ENCODE measurements around the gene FOXD4L1. TPM values are rescaled to one million over a fixed set of nuclear protein-coding genes. Genes with fewer than 3 reads are reported as not detected.
"Not testable (repeated sequence)": the region's sequence is repeated elsewhere in the genome, so short reads cannot be mapped to it uniquely, and the experiment has no call there.

FOXD4L1 gene
- not detected for polyA plus RNA-seq (2013, experiment 1 of 4)
- polyA plus RNA-seq (2013, experiment 2 of 4) = 0.09 TPM
- not detected for polyA plus RNA-seq (2013, experiment 3 of 4)
- polyA plus RNA-seq (2013, experiment 4 of 4) = not detected

GRCh38 chr2:113498365-113498764, at the start of gene FOXD4L1:
FOXD4L1 (plus strand) TSS chr2:113498665; CDS start chr2:113499257, 592 bp downstream.
- H3K4me1 ChIP-seq (ENCODE audit: control insufficient read depth, insufficient read depth, low read length); H3K27ac ChIP-seq (ENCODE audit: insufficient read depth, low read depth, low read length, poor library complexity, severe bottlenecking); H3K4me3 ChIP-seq (ENCODE audit: insufficient read depth, low read depth, low read length); H3K9me3 ChIP-seq (ENCODE audit: control insufficient read depth, low read length); H3K36me3 ChIP-seq (ENCODE audit: control insufficient read depth, insufficient read depth, low read length): not testable (repeated sequence)
- H3K27me3 ChIP-seq (ENCODE audit: control insufficient read depth, insufficient read depth, low read length, poor library complexity, severe bottlenecking) = peaks cover 45% of the 10 kb centered on the region
- WGBS, 2 experiments = 0 to 20% methylated on average over 1 of the region's 4 CpGs

- not testable (repeated sequence) for H3K27me3 ChIP-seq (ENCODE audit: control insufficient read depth, insufficient read depth, low read length, poor library complexity, severe bottlenecking); H3K27ac ChIP-seq (ENCODE audit: insufficient read depth, low read depth, low read length, poor library complexity, severe bottlenecking); H3K36me3 ChIP-seq (ENCODE audit: control insufficient read depth, insufficient read depth, low read length); H3K4me1 ChIP-seq (ENCODE audit: control insufficient read depth, insufficient read depth, low read length); H3K9me3 ChIP-seq (ENCODE audit: control insufficient read depth, low read length); H3K4me3 ChIP-seq (ENCODE audit: insufficient read depth, low read depth, low read length)
Measured at GRCh38 chr2:113465770-113466169, 32.7 kb upstream of the FOXD4L1 start.

- H3K4me3 ChIP-seq (ENCODE audit: insufficient read depth, low read depth, low read length); H3K9me3 ChIP-seq (ENCODE audit: control insufficient read depth, low read length); H3K36me3 ChIP-seq (ENCODE audit: control insufficient read depth, insufficient read depth, low read length); H3K4me1 ChIP-seq (ENCODE audit: control insufficient read depth, insufficient read depth, low read length); H3K27ac ChIP-seq (ENCODE audit: insufficient read depth, low read depth, low read length, poor library complexity, severe bottlenecking); H3K27me3 ChIP-seq (ENCODE audit: control insufficient read depth, insufficient read depth, low read length, poor library complexity, severe bottlenecking): not testable (repeated sequence)
- 35 to 46% methylated on average over 15 of the region's 24 CpGs for WGBS, 2 experiments
Measured at GRCh38 chr2:113476688-113477368, 21.6 kb upstream of the FOXD4L1 start.

- H3K4me1 ChIP-seq (ENCODE audit: control insufficient read depth, insufficient read depth, low read length); H3K27ac ChIP-seq (ENCODE audit: insufficient read depth, low read depth, low read length, poor library complexity, severe bottlenecking); H3K36me3 ChIP-seq (ENCODE audit: control insufficient read depth, insufficient read depth, low read length); H3K9me3 ChIP-seq (ENCODE audit: control insufficient read depth, low read length); H3K4me3 ChIP-seq (ENCODE audit: insufficient read depth, low read depth, low read length): not testable (repeated sequence)
- 79 to 80% methylated on average over 4 to 10 of the region's 13 CpGs for WGBS, 2 experiments
- H3K27me3 ChIP-seq (ENCODE audit: control insufficient read depth, insufficient read depth, low read length, poor library complexity, severe bottlenecking) = peaks cover 27% of the 10 kb centered on the region
Measured at GRCh38 chr2:113496527-113496926, 1.9 kb upstream of the FOXD4L1 start.

GRCh38 chr2:113499019-113499885, 787 bp downstream of the FOXD4L1 start:
- H3K9me3 ChIP-seq (ENCODE audit: control insufficient read depth, low read length); H3K27ac ChIP-seq (ENCODE audit: insufficient read depth, low read depth, low read length, poor library complexity, severe bottlenecking); H3K36me3 ChIP-seq (ENCODE audit: control insufficient read depth, insufficient read depth, low read length); H3K4me1 ChIP-seq (ENCODE audit: control insufficient read depth, insufficient read depth, low read length); H3K4me3 ChIP-seq (ENCODE audit: insufficient read depth, low read depth, low read length): not testable (repeated sequence)
- peaks cover 54% of the 10 kb centered on the region for H3K27me3 ChIP-seq (ENCODE audit: control insufficient read depth, insufficient read depth, low read length, poor library complexity, severe bottlenecking)
- 2% methylated on average over 28 to 42 of the region's 62 CpGs for WGBS, 2 experiments

GRCh38 chr2:113499886-113500722, 1.6 kb downstream of the FOXD4L1 start:
- not testable (repeated sequence) for H3K4me1 ChIP-seq (ENCODE audit: control insufficient read depth, insufficient read depth, low read length); H3K27ac ChIP-seq (ENCODE audit: insufficient read depth, low read depth, low read length, poor library complexity, severe bottlenecking); H3K9me3 ChIP-seq (ENCODE audit: control insufficient read depth, low read length); H3K36me3 ChIP-seq (ENCODE audit: control insufficient read depth, insufficient read depth, low read length); H3K4me3 ChIP-seq (ENCODE audit: insufficient read depth, low read depth, low read length)
- peaks cover 60% of the 10 kb centered on the region for H3K27me3 ChIP-seq (ENCODE audit: control insufficient read depth, insufficient read depth, low read length, poor library complexity, severe bottlenecking)
- 1 to 2% methylated on average over 31 to 44 of the region's 56 CpGs for WGBS, 2 experiments

GRCh38 chr2:113500723-113501038, 2.2 kb downstream of the FOXD4L1 start:
- H3K27ac ChIP-seq (ENCODE audit: insufficient read depth, low read depth, low read length, poor library complexity, severe bottlenecking); H3K36me3 ChIP-seq (ENCODE audit: control insufficient read depth, insufficient read depth, low read length); H3K4me3 ChIP-seq (ENCODE audit: insufficient read depth, low read depth, low read length); H3K9me3 ChIP-seq (ENCODE audit: control insufficient read depth, low read length); H3K4me1 ChIP-seq (ENCODE audit: control insufficient read depth, insufficient read depth, low read length): not testable (repeated sequence)
- peaks cover 66% of the 10 kb centered on the region for H3K27me3 ChIP-seq (ENCODE audit: control insufficient read depth, insufficient read depth, low read length, poor library complexity, severe bottlenecking)
- 14 to 19% methylated on average over 1 to 4 of the region's 8 CpGs for WGBS, 2 experiments

GRCh38 chr2:113502216-113503093, 4.0 kb downstream of the FOXD4L1 start:
- H3K4me3 ChIP-seq (ENCODE audit: insufficient read depth, low read depth, low read length); H3K9me3 ChIP-seq (ENCODE audit: control insufficient read depth, low read length); H3K27ac ChIP-seq (ENCODE audit: insufficient read depth, low read depth, low read length, poor library complexity, severe bottlenecking); H3K4me1 ChIP-seq (ENCODE audit: control insufficient read depth, insufficient read depth, low read length); H3K36me3 ChIP-seq (ENCODE audit: control insufficient read depth, insufficient read depth, low read length): not testable (repeated sequence)
- H3K27me3 ChIP-seq (ENCODE audit: control insufficient read depth, insufficient read depth, low read length, poor library complexity, severe bottlenecking) = peaks cover 78% of the 10 kb centered on the region
- 1 to 2% methylated on average over 61 to 73 of the region's 73 CpGs for WGBS, 2 experiments

GRCh38 chr2:113503094-113504042, 4.9 kb downstream of the FOXD4L1 start:
- H3K27me3 ChIP-seq (ENCODE audit: control insufficient read depth, insufficient read depth, low read length, poor library complexity, severe bottlenecking) = peaks cover 87% of the 10 kb centered on the region
- H3K36me3 ChIP-seq (ENCODE audit: control insufficient read depth, insufficient read depth, low read length); H3K9me3 ChIP-seq (ENCODE audit: control insufficient read depth, low read length); H3K4me1 ChIP-seq (ENCODE audit: control insufficient read depth, insufficient read depth, low read length); H3K27ac ChIP-seq (ENCODE audit: insufficient read depth, low read depth, low read length, poor library complexity, severe bottlenecking); H3K4me3 ChIP-seq (ENCODE audit: insufficient read depth, low read depth, low read length): not testable (repeated sequence)
- WGBS, 2 experiments = 1% methylated on average over 107 to 115 of the region's 116 CpGs
